B cell (primary cell): Measurements from ENCODE around the gene ACSS1. TPM values are rescaled to one million over a fixed set of nuclear protein-coding genes. Genes with fewer than 3 reads are reported as not detected.

ENCODE experiments used
- ATAC-seq: fragments of 200-7000 bp; cut with Tn5 transposase; one replicate; pipeline ENCODE4 v1.10.0; 2021; ENCODE audit warnings: low read depth, mild to moderate bottlenecking, moderate number of reproducible peaks, moderate library complexity
- CTCF ChIA-PET: fragments of 350-600 bp; sonication (Branson Sonifier 250); formaldehyde crosslinking; loops from one replicate; lab custom pipeline; 2021; ENCODE audit warnings: antibody characterized with exemption, inconsistent platforms; lab: Charles Lee
- POLR2A ChIA-PET: fragments of 350-600 bp; sonication (Branson Sonifier 250); formaldehyde crosslinking; loops from one replicate; lab custom pipeline; 2021; ENCODE audit warnings: antibody characterized with exemption; lab: Charles Lee
- DNase-seq: peaks from one replicate; pipeline ENCODE4 v3.0.0; 2013
- H2AFZ ChIP-seq: 2 replicates; pipeline ENCODE4 v1.6.1; 2012; ENCODE audit warnings: mild to moderate bottlenecking, low read depth, low read length; ENCODE audit not compliant: insufficient read depth, poor library complexity, severe bottlenecking
- H3K27ac ChIP-seq, 2 donors: 1 replicate in 1 of 2; 2 replicates in 1 of 2; pipeline ENCODE4 v1.5.1; 2012 to 2013; ENCODE audit warnings: low read length in 2 of 2, mild to moderate bottlenecking in 2 of 2, moderate library complexity in 1 of 2
- H3K27me3 ChIP-seq, 4 experiments: fragments of 200-600 bp in 1 of 4; sonication (generic) in 1 of 4; replicated peaks in 1 of 4; 1 replicate in 2 of 4; 2 replicates in 2 of 4; pipeline versions ENCODE4 v1.6.1 to v1.7.0; 2013 to 2016; ENCODE audit warnings: low read length in 3 of 4, mild to moderate bottlenecking in 2 of 4, mixed read lengths in 1 of 4, moderate library complexity in 1 of 4; ENCODE audit not compliant: insufficient read depth in 4 of 4, control insufficient read depth in 3 of 4; ENCODE audit errors: control extremely low read depth in 1 of 4
- H3K36me3 ChIP-seq, 2 experiments: replicated peaks in 1 of 2; 1 replicate in 1 of 2; 2 replicates in 1 of 2; pipeline versions ENCODE4 v1.6.1 to v1.7.1; 2013; ENCODE audit warnings: low read length in 1 of 2; ENCODE audit not compliant: insufficient read depth in 2 of 2, control insufficient read depth in 1 of 2; ENCODE audit errors: control extremely low read depth in 1 of 2, extremely low read depth in 1 of 2
- H3K4me1 ChIP-seq, 2 donors: fragments of 200-600 bp in 1 of 2; sonication (generic) in 1 of 2; 1 replicate in 1 of 2; 2 replicates in 1 of 2; pipeline versions ENCODE4 v1.5.1 to v1.6.1; 2013 to 2017; ENCODE audit warnings: low read length in 2 of 2; ENCODE audit not compliant: control insufficient read depth in 2 of 2, insufficient read depth in 2 of 2
- H3K4me2 ChIP-seq: replicated peaks from 2 replicates; pipeline ENCODE3; 2012; ENCODE audit warnings: mild to moderate bottlenecking, low read depth, low read length; ENCODE audit not compliant: poor library complexity, severe bottlenecking
- H3K4me3 ChIP-seq, 5 experiments: fragments of 200-600 bp in 1 of 5; sonication (generic) in 1 of 5; 1 replicate in 3 of 5; 2 replicates in 2 of 5; pipeline versions ENCODE4 v1.5.1 to v1.7.0; 2011 to 2016; ENCODE audit warnings: low read length in 4 of 5, mild to moderate bottlenecking in 4 of 5, low read depth in 2 of 5, control low read depth in 1 of 5, moderate library complexity in 1 of 5; ENCODE audit not compliant: insufficient read depth in 1 of 5; ENCODE audit errors: control extremely low read depth in 1 of 5, extremely low read depth in 1 of 5
- H3K79me2 ChIP-seq: fragments of 200-600 bp; sonication (generic); one replicate; pipeline ENCODE4 v1.6.0; 2016; ENCODE audit warnings: low read length; ENCODE audit not compliant: control insufficient read depth, insufficient read depth
- H3K9ac ChIP-seq: fragments of 200-600 bp; sonication (generic); 2 replicates; pipeline ENCODE4 v1.6.1; 2017; ENCODE audit warnings: mild to moderate bottlenecking, low read length, moderate library complexity
- H3K9me3 ChIP-seq, 3 donors: one replicate each; pipeline versions ENCODE4 v1.6.1 to v1.7.1; 2013; ENCODE audit warnings: low read length in 2 of 3; ENCODE audit not compliant: control insufficient read depth in 2 of 3, insufficient read depth in 1 of 3; ENCODE audit errors: control extremely low read depth in 1 of 3
- H4K20me1 ChIP-seq: 2 replicates; pipeline ENCODE4 v1.6.0; 2012; ENCODE audit warnings: mild to moderate bottlenecking, low read length; ENCODE audit not compliant: insufficient read depth, control insufficient read depth, poor library complexity, severe bottlenecking
- H3K27ac Mint-ChIP-seq: one replicate; pipeline ENCODE4 v1.8.0; 2021; ENCODE audit warnings: mixed read lengths
- H3K27me3 Mint-ChIP-seq: one replicate; pipeline ENCODE4 v1.8.0; 2021; ENCODE audit warnings: mixed read lengths
- H3K4me1 Mint-ChIP-seq: one replicate; pipeline ENCODE4 v1.8.0; 2021; ENCODE audit warnings: mixed read lengths
- H3K4me3 Mint-ChIP-seq: one replicate; pipeline ENCODE4 v1.8.0; 2021; ENCODE audit warnings: mixed read lengths
- H3K9me3 Mint-ChIP-seq: one replicate; pipeline ENCODE4 v1.8.0; 2022; ENCODE audit warnings: mixed read lengths; ENCODE audit not compliant: insufficient read depth
- CTCF ChIP-seq: fragments of 200-600 bp; IDR thresholded peaks from one replicate; pipeline ENCODE4 v1.8.0; 2022; ENCODE audit warnings: antibody characterized with exemption, mild to moderate bottlenecking
- EZH2 ChIP-seq: IDR thresholded peaks from 2 replicates; pipeline ENCODE4 v1.6.1; 2012; ENCODE audit warnings: borderline replicate concordance, low read depth, mild to moderate bottlenecking, moderate library complexity, low read length; ENCODE audit not compliant: insufficient read depth, poor library complexity, severe bottlenecking
- WGBS: methylation state at CpG from one replicate; pipeline ENCODE4 v1.1.5; 2013; ENCODE audit warnings: missing lambda C conversion rate; ENCODE audit not compliant: insufficient coverage; 5-methylcytosine and 5-hydroxymethylcytosine counted together
- intact Hi-C: fragments of 100-400 bp; cut with micrococcal nuclease; formaldehyde crosslinking; loops from one replicate; pipeline ENCODE4 v1.10.0; 2022
- polyA plus RNA-seq: library from polyadenylated mRNA; depleted of rRNA; stranded (reverse); fragments of >200 nt; gene quantifications from 2 replicates; pipeline ENCODE4 v1.2.3, GENCODE V29; 2012
- total RNA-seq, 2 donors: library from RNA; stranded (reverse); fragments of 120-200 nt in 1 of 2; gene quantifications; 1 replicate in 1 of 2; 2 replicates in 1 of 2; pipeline versions ENCODE4 v1.2.3 to v1.2.4, GENCODE V29; 2013 to 2022

The ACSS1 gene
- total and polyA plus RNA-seq, 2 donors (not counting 1 experiment from before 2014, with no cell fraction given) = 82.7 to 95.5 TPM

GRCh38 chr20:24977797-24978196, 80.1 kb downstream of the ACSS1 start:
- no peak overlapping the region for H3K9ac ChIP-seq
- no peak for DNase-seq
- 96% methylated on average over 3 of the region's 3 CpGs for WGBS
- peaks cover 3 to 18% (median 5%) of the 10 kb centered on the region in 3 donors for H3K9me3 ChIP-seq
- Mint-ChIP-seq H3K9me3 (peaks cover 8% of the 10 kb centered on the region), H3K27me3 (no peaks in the 10 kb centered on the region), H3K27ac (no peak overlapping the region), H3K4me1 (peaks cover 5% of the 10 kb centered on the region), H3K4me3 (no peak overlapping the region)
- no peaks in the 10 kb centered on the region for H4K20me1 ChIP-seq
- no peak overlapping the region for H3K4me3 ChIP-seq
- peaks cover 25% of the 10 kb centered on the region for H3K79me2 ChIP-seq
- intact Hi-C loops = no loop called here
- no peak overlapping the region for H3K27ac ChIP-seq
- no peak for ATAC-seq
- CTCF ChIA-PET = no interaction called here
- peaks cover 19 to 43% of the 10 kb centered on the region in 2 experiments for H3K36me3 ChIP-seq
- no peak overlapping the region for H3K4me2 ChIP-seq
- TF ChIP-seq EZH2 (no peak), CTCF (no peak)
- no peaks in the 10 kb centered on the region for H3K27me3 ChIP-seq
- no peak overlapping the region for H2AFZ ChIP-seq
- peaks cover 0 to 9% of the 10 kb centered on the region in 2 donors for H3K4me1 ChIP-seq
- POLR2A ChIA-PET = no interaction called here

GRCh38 chr20:24977336-24977735, 80.6 kb downstream of the ACSS1 start:
- Mint-ChIP-seq H3K27ac (no peak overlapping the region), H3K27me3 (no peaks in the 10 kb centered on the region)
- CTCF ChIA-PET = no interaction called here

More at GRCh38 chr20:24977336-24977735, 80.6 kb downstream of the ACSS1 start:
- Histone ChIP-seq H3K79me2 (peaks cover 21% of the 10 kb centered on the region), H4K20me1 (no peaks in the 10 kb centered on the region), H3K4me3 (no peak overlapping the region), H3K27me3 (no peaks in the 10 kb centered on the region), H3K36me3 (peaks cover 20 to 48% of the 10 kb centered on the region in 2 experiments), H3K27ac (no peak overlapping the region), H3K4me2 (no peak overlapping the region), H2AFZ (no peak overlapping the region), H3K9ac (no peak overlapping the region), H3K9me3 (peaks cover 3 to 18% (median 5%) of the 10 kb centered on the region in 3 donors), H3K4me1 (peaks cover 0 to 9% of the 10 kb centered on the region in 2 donors)
- DNase-seq (no peak), ATAC-seq (no peak)
- no peak overlapping the region for H3K4me3 Mint-ChIP-seq
- peaks cover 5% of the 10 kb centered on the region for H3K4me1 Mint-ChIP-seq
- intact Hi-C loops = no loop called here
- H3K9me3 Mint-ChIP-seq = peaks cover 8% of the 10 kb centered on the region
- POLR2A ChIA-PET = no interaction called here
- WGBS = no CpG with 5 or more reads among the region's 1 CpG
- TF ChIP-seq EZH2 (no peak), CTCF (no peak)
